HG03520 (cell line): Measurements from ENCODE around the gene ABCA4.

Experiments used
- ATAC-seq: cut with Tn5 transposase; IDR thresholded peaks from one replicate; pipeline ENCODE4 v1.9.1; 2021; ENCODE audit warnings: mild to moderate bottlenecking, moderate library complexity; ENCODE audit not compliant: unreplicated experiment

Gene ABCA4

GRCh38 chr1:94031591-94031990 lies 89.4 kb downstream of the ABCA4 start:
- ATAC-seq: no peak

GRCh38 chr1:94031154-94031553 lies 89.8 kb downstream of the ABCA4 start:
- ATAC-seq: no peak

- ATAC-seq: no peak
Measured at GRCh38 chr1:94029130-94029993, 91.6 kb downstream of the ABCA4 start.

- no peak for ATAC-seq
Measured at GRCh38 chr1:94027721-94028515, 93.0 kb downstream of the ABCA4 start.

- no peak for ATAC-seq
Measured at GRCh38 chr1:94026619-94027380, 94.1 kb downstream of the ABCA4 start.

GRCh38 chr1:94025383-94026340 lies 95.3 kb downstream of the ABCA4 start:
- ATAC-seq: no peak

GRCh38 chr1:94024104-94024792 lies 96.7 kb downstream of the ABCA4 start:
- no peak for ATAC-seq

GRCh38 chr1:94022471-94023189 lies 98.3 kb downstream of the ABCA4 start:
- no peak for ATAC-seq

GRCh38 chr1:94020764-94021579 lies 100.0 kb downstream of the ABCA4 start:
- no peak for ATAC-seq

- no peak for ATAC-seq
Measured at GRCh38 chr1:94019327-94019726, 101.6 kb downstream of the ABCA4 start.

- no peak for ATAC-seq
Measured at GRCh38 chr1:94017155-94017829, 103.7 kb downstream of the ABCA4 start.

- ATAC-seq: no peak
Measured at GRCh38 chr1:94015489-94015817, 105.5 kb downstream of the ABCA4 start.

GRCh38 chr1:94014635-94015488 lies 106.1 kb downstream of the ABCA4 start:
- no peak for ATAC-seq

- ATAC-seq: no peak
Measured at GRCh38 chr1:94014087-94014486, 106.9 kb downstream of the ABCA4 start.

- no peak for ATAC-seq
Measured at GRCh38 chr1:94013367-94013878, 107.5 kb downstream of the ABCA4 start.

GRCh38 chr1:94012708-94013366 lies 108.1 kb downstream of the ABCA4 start:
- no peak for ATAC-seq
